B cell (primary cell): ENCODE data around the gene MTO1. TPM values are rescaled to one million over a fixed set of nuclear protein-coding genes. Genes with fewer than 3 reads are reported as not detected.

Experiments used
- ATAC-seq: fragments of 200-7000 bp; cut with Tn5 transposase; one replicate; pipeline ENCODE4 v1.10.0; 2021; ENCODE audit warnings: low read depth, mild to moderate bottlenecking, moderate number of reproducible peaks, moderate library complexity
- CTCF ChIA-PET: fragments of 350-600 bp; sonication (Branson Sonifier 250); formaldehyde crosslinking; loops from one replicate; lab custom pipeline; 2021; ENCODE audit warnings: antibody characterized with exemption, inconsistent platforms; lab: Charles Lee
- POLR2A ChIA-PET: fragments of 350-600 bp; sonication (Branson Sonifier 250); formaldehyde crosslinking; loops from one replicate; lab custom pipeline; 2021; ENCODE audit warnings: antibody characterized with exemption; lab: Charles Lee
- DNase-seq: peaks from one replicate; pipeline ENCODE4 v3.0.0; 2013
- H2AFZ ChIP-seq: 2 replicates; pipeline ENCODE4 v1.6.1; 2012; ENCODE audit warnings: mild to moderate bottlenecking, low read depth, low read length; ENCODE audit not compliant: insufficient read depth, poor library complexity, severe bottlenecking
- H3K27ac ChIP-seq, 2 donors: 1 replicate in 1 of 2; 2 replicates in 1 of 2; pipeline ENCODE4 v1.5.1; 2012 to 2013; ENCODE audit warnings: low read length in 2 of 2, mild to moderate bottlenecking in 2 of 2, moderate library complexity in 1 of 2
- H3K27me3 ChIP-seq, 4 experiments: fragments of 200-600 bp in 1 of 4; sonication (generic) in 1 of 4; replicated peaks in 1 of 4; 1 replicate in 2 of 4; 2 replicates in 2 of 4; pipeline versions ENCODE4 v1.6.1 to v1.7.0; 2013 to 2016; ENCODE audit warnings: low read length in 3 of 4, mild to moderate bottlenecking in 2 of 4, mixed read lengths in 1 of 4, moderate library complexity in 1 of 4; ENCODE audit not compliant: insufficient read depth in 4 of 4, control insufficient read depth in 3 of 4; ENCODE audit errors: control extremely low read depth in 1 of 4
- H3K36me3 ChIP-seq, 2 experiments: replicated peaks in 1 of 2; 1 replicate in 1 of 2; 2 replicates in 1 of 2; pipeline versions ENCODE4 v1.6.1 to v1.7.1; 2013; ENCODE audit warnings: low read length in 1 of 2; ENCODE audit not compliant: insufficient read depth in 2 of 2, control insufficient read depth in 1 of 2; ENCODE audit errors: control extremely low read depth in 1 of 2, extremely low read depth in 1 of 2
- H3K4me1 ChIP-seq, 2 donors: fragments of 200-600 bp in 1 of 2; sonication (generic) in 1 of 2; 1 replicate in 1 of 2; 2 replicates in 1 of 2; pipeline versions ENCODE4 v1.5.1 to v1.6.1; 2013 to 2017; ENCODE audit warnings: low read length in 2 of 2; ENCODE audit not compliant: control insufficient read depth in 2 of 2, insufficient read depth in 2 of 2
- H3K4me2 ChIP-seq: replicated peaks from 2 replicates; pipeline ENCODE3; 2012; ENCODE audit warnings: mild to moderate bottlenecking, low read depth, low read length; ENCODE audit not compliant: poor library complexity, severe bottlenecking
- H3K4me3 ChIP-seq, 5 experiments: fragments of 200-600 bp in 1 of 5; sonication (generic) in 1 of 5; 1 replicate in 3 of 5; 2 replicates in 2 of 5; pipeline versions ENCODE4 v1.5.1 to v1.7.0; 2011 to 2016; ENCODE audit warnings: low read length in 4 of 5, mild to moderate bottlenecking in 4 of 5, low read depth in 2 of 5, control low read depth in 1 of 5, moderate library complexity in 1 of 5; ENCODE audit not compliant: insufficient read depth in 1 of 5; ENCODE audit errors: control extremely low read depth in 1 of 5, extremely low read depth in 1 of 5
- H3K79me2 ChIP-seq: fragments of 200-600 bp; sonication (generic); one replicate; pipeline ENCODE4 v1.6.0; 2016; ENCODE audit warnings: low read length; ENCODE audit not compliant: control insufficient read depth, insufficient read depth
- H3K9ac ChIP-seq: fragments of 200-600 bp; sonication (generic); 2 replicates; pipeline ENCODE4 v1.6.1; 2017; ENCODE audit warnings: mild to moderate bottlenecking, low read length, moderate library complexity
- H3K9me3 ChIP-seq, 3 donors: one replicate each; pipeline versions ENCODE4 v1.6.1 to v1.7.1; 2013; ENCODE audit warnings: low read length in 2 of 3; ENCODE audit not compliant: control insufficient read depth in 2 of 3, insufficient read depth in 1 of 3; ENCODE audit errors: control extremely low read depth in 1 of 3
- H4K20me1 ChIP-seq: 2 replicates; pipeline ENCODE4 v1.6.0; 2012; ENCODE audit warnings: mild to moderate bottlenecking, low read length; ENCODE audit not compliant: insufficient read depth, control insufficient read depth, poor library complexity, severe bottlenecking
- H3K27ac Mint-ChIP-seq: one replicate; pipeline ENCODE4 v1.8.0; 2021; ENCODE audit warnings: mixed read lengths
- H3K27me3 Mint-ChIP-seq: one replicate; pipeline ENCODE4 v1.8.0; 2021; ENCODE audit warnings: mixed read lengths
- H3K4me1 Mint-ChIP-seq: one replicate; pipeline ENCODE4 v1.8.0; 2021; ENCODE audit warnings: mixed read lengths
- H3K4me3 Mint-ChIP-seq: one replicate; pipeline ENCODE4 v1.8.0; 2021; ENCODE audit warnings: mixed read lengths
- H3K9me3 Mint-ChIP-seq: one replicate; pipeline ENCODE4 v1.8.0; 2022; ENCODE audit warnings: mixed read lengths; ENCODE audit not compliant: insufficient read depth
- CTCF ChIP-seq: fragments of 200-600 bp; IDR thresholded peaks from one replicate; pipeline ENCODE4 v1.8.0; 2022; ENCODE audit warnings: antibody characterized with exemption, mild to moderate bottlenecking
- EZH2 ChIP-seq: IDR thresholded peaks from 2 replicates; pipeline ENCODE4 v1.6.1; 2012; ENCODE audit warnings: borderline replicate concordance, low read depth, mild to moderate bottlenecking, moderate library complexity, low read length; ENCODE audit not compliant: insufficient read depth, poor library complexity, severe bottlenecking
- WGBS: methylation state at CpG from one replicate; pipeline ENCODE4 v1.1.5; 2013; ENCODE audit warnings: missing lambda C conversion rate; ENCODE audit not compliant: insufficient coverage; 5-methylcytosine and 5-hydroxymethylcytosine counted together
- intact Hi-C: fragments of 100-400 bp; cut with micrococcal nuclease; formaldehyde crosslinking; loops from one replicate; pipeline ENCODE4 v1.10.0; 2022
- polyA plus RNA-seq: library from polyadenylated mRNA; depleted of rRNA; stranded (reverse); fragments of >200 nt; gene quantifications from 2 replicates; pipeline ENCODE4 v1.2.3, GENCODE V29; 2012
- total RNA-seq, 2 donors: library from RNA; stranded (reverse); fragments of 120-200 nt in 1 of 2; gene quantifications; 1 replicate in 1 of 2; 2 replicates in 1 of 2; pipeline versions ENCODE4 v1.2.3 to v1.2.4, GENCODE V29; 2013 to 2022

The MTO1 gene
- total and polyA plus RNA-seq, 2 donors (not counting 1 experiment from before 2014, with no cell fraction given): 52.1 to 84.4 TPM

- Histone ChIP-seq H3K4me2 (peak overlapping the region; percentile 95), H3K4me3 (peak overlapping the region; percentile 86 to 94 (median 91)), H2AFZ (peak overlapping the region; percentile 88), H3K9me3 (peaks cover 0 to 3% (median 0%) of the 10 kb centered on the region in 3 donors), H4K20me1 (peaks cover 16% of the 10 kb centered on the region), H3K27me3 (no peaks in the 10 kb centered on the region), H3K9ac (peak overlapping the region; percentile 96), H3K36me3 (peaks cover 0 to 4% of the 10 kb centered on the region in 2 experiments), H3K79me2 (peaks cover 54% of the 10 kb centered on the region), H3K27ac (peak overlapping the region; percentile 87 to 89), H3K4me1 (peaks cover 16 to 25% of the 10 kb centered on the region in 2 donors)
- TF ChIP-seq EZH2 (no peak), CTCF (no peak)
- Mint-ChIP-seq H3K27ac (peak overlapping the region; percentile 91), H3K4me1 (peaks cover 23% of the 10 kb centered on the region), H3K4me3 (peak overlapping the region; percentile 95), H3K27me3 (no peaks in the 10 kb centered on the region), H3K9me3 (no peaks in the 10 kb centered on the region)
- POLR2A ChIA-PET: interaction anchor here (1.1 to 2.9 kb wide), 7 partner anchors 10 to 202 kb away, joined by 3 to 34 read pairs (median 7); partner anchors contain the start of genes EEF1A1, MTO1 and SLC17A5
- intact Hi-C loops: loop anchor here (1.0 to 5.0 kb wide), 5 partner anchors 10 to 201 kb away; partner anchors contain the start of genes EEF1A1, MTO1 and SLC17A5
- CTCF ChIA-PET: interaction anchor here (1.0 to 3.6 kb wide), 5 partner anchors 11 to 201 kb away, joined by 3 to 27 read pairs (median 5); partner anchors contain the start of gene MTO1
- under 1% methylated on average over 76 of the region's 79 CpGs for WGBS
- ATAC-seq (peak; percentile 56), DNase-seq (peak; percentile 82)
These were observed 10.1 kb upstream of the MTO1 start for GRCh38 chr6:73451223-73452106.
